Measurements from ENCODE around the gene KCNAB2. TPM values are rescaled to one million over a fixed set of nuclear protein-coding genes. Genes with fewer than 3 reads are reported as not detected.

KCNAB2 gene
- total RNA-seq, 1 experiment from 2014 or later = 3.6 TPM

- no peak for DNase-seq (ENCODE audit: low spot score)
These were observed 50.8 kb downstream of the KCNAB2 start for GRCh38 chr1:6096243-6097116.

GRCh38 chr1:6097117-6097595 is 51.5 kb downstream of the KCNAB2 start:
- DNase-seq (ENCODE audit: low spot score) = no peak

- DNase-seq (ENCODE audit: low spot score) = no peak
These were observed 52.1 kb downstream of the KCNAB2 start for GRCh38 chr1:6097824-6098223.

GRCh38 chr1:6098303-6099215 is 52.9 kb downstream of the KCNAB2 start:
- no peak for DNase-seq (ENCODE audit: low spot score)

GRCh38 chr1:6099297-6099696 is 53.6 kb downstream of the KCNAB2 start:
- no peak for DNase-seq (ENCODE audit: low spot score)

GRCh38 chr1:6099787-6100765 is 54.4 kb downstream of the KCNAB2 start:
- no peak for DNase-seq (ENCODE audit: low spot score)

GRCh38 chr1:6100861-6101783 is 55.4 kb downstream of the KCNAB2 start:
- DNase-seq (ENCODE audit: low spot score) = no peak

GRCh38 chr1:6101826-6102531 is 56.3 kb downstream of the KCNAB2 start:
- DNase-seq (ENCODE audit: low spot score) = no peak

- DNase-seq (ENCODE audit: low spot score) = no peak
These were observed 56.8 kb downstream of the KCNAB2 start for GRCh38 chr1:6102532-6102845.

- no peak for DNase-seq (ENCODE audit: low spot score)
These were observed 57.6 kb downstream of the KCNAB2 start for GRCh38 chr1:6103111-6103853.

- no peak for DNase-seq (ENCODE audit: low spot score)
These were observed 58.3 kb downstream of the KCNAB2 start for GRCh38 chr1:6103854-6104530.

- DNase-seq (ENCODE audit: low spot score) = no peak
These were observed 58.9 kb downstream of the KCNAB2 start for GRCh38 chr1:6104631-6105030.

GRCh38 chr1:6105218-6105679 is 59.6 kb downstream of the KCNAB2 start:
- DNase-seq (ENCODE audit: low spot score) = no peak

- DNase-seq (ENCODE audit: low spot score) = no peak
These were observed 60.1 kb downstream of the KCNAB2 start for GRCh38 chr1:6105763-6106162.

GRCh38 chr1:6106321-6106731 is 60.6 kb downstream of the KCNAB2 start:
- DNase-seq (ENCODE audit: low spot score) = no peak

- DNase-seq (ENCODE audit: low spot score) = no peak
These were observed 61.3 kb downstream of the KCNAB2 start for GRCh38 chr1:6106977-6107376.

GRCh38 chr1:6107409-6108356 is 62.0 kb downstream of the KCNAB2 start:
- no peak for DNase-seq (ENCODE audit: low spot score)

Data from H4 (cell line).